H54 (cell line): Measurements from ENCODE around the gene SAPCD2.

ENCODE experiments used
- DNase-seq: peaks from one replicate; pipeline ENCODE4 v3.0.0; 2011; ENCODE audit warnings: low spot score, mixed read lengths; ENCODE audit not compliant: insufficient read length
- FAIRE-seq: peaks from 3 replicates; lab custom pipeline; 2011; peaks lifted over from hg19 to GRCh38; lab: Jason Lieb, UNC
- POLR2A ChIP-seq: IDR thresholded peaks from 2 replicates; pipeline ENCODE4 v1.6.1; 2011; ENCODE audit warnings: low read depth, mild to moderate bottlenecking, low read length

SAPCD2 gene

GRCh38 chr9:137056739-137057415, 13.5 kb downstream of the SAPCD2 start:
- DNase-seq (no peak), FAIRE-seq (no peak)
- no peak for TF ChIP-seq POLR2A

GRCh38 chr9:137055385-137056364, 14.7 kb downstream of the SAPCD2 start:
- no peak for TF ChIP-seq POLR2A
- no peak for FAIRE-seq
- DNase-seq: peak; percentile 83

- TF ChIP-seq POLR2A: no peak
- DNase-seq (no peak), FAIRE-seq (no peak)
Observed at GRCh38 chr9:137054932-137055384, 15.4 kb downstream of the SAPCD2 start.

GRCh38 chr9:137053944-137054931, 16.1 kb downstream of the SAPCD2 start, which contains the start of gene ENTPD2:
Gene ENTPD2, minus strand, starts transcription at chr9:137054061. Its CDS starts 64 bp downstream, at chr9:137053997.
- no peak for TF ChIP-seq POLR2A
- FAIRE-seq (no peak), DNase-seq (no peak)

- FAIRE-seq (no peak), DNase-seq (no peak)
- no peak for TF ChIP-seq POLR2A
Observed at GRCh38 chr9:137052998-137053943, 17.1 kb downstream of the SAPCD2 start.

GRCh38 chr9:137052293-137052692, 18.1 kb downstream of the SAPCD2 start:
- no peak for TF ChIP-seq POLR2A
- no peak for FAIRE-seq

GRCh38 chr9:137051145-137051724, 19.1 kb downstream of the SAPCD2 start:
- TF ChIP-seq POLR2A: no peak
- peak; percentile 72 for FAIRE-seq
- peak; percentile 100 for DNase-seq

More at GRCh38 chr9:137052293-137052692, 18.1 kb downstream of the SAPCD2 start:
- DNase-seq: no peak

GRCh38 chr9:137050570-137050969, 19.8 kb downstream of the SAPCD2 start:
- DNase-seq: peak; percentile 97
- FAIRE-seq: peak; percentile 20

GRCh38 chr9:137049544-137050449, 20.6 kb downstream of the SAPCD2 start:
- peak; percentile 94 for DNase-seq
- FAIRE-seq: no peak
- TF ChIP-seq POLR2A: no peak

More at GRCh38 chr9:137050570-137050969, 19.8 kb downstream of the SAPCD2 start:
- TF ChIP-seq POLR2A: no peak

GRCh38 chr9:137048655-137049543, 21.5 kb downstream of the SAPCD2 start:
- no peak for DNase-seq
- no peak for TF ChIP-seq POLR2A
- FAIRE-seq: no peak
